ENCODE measurements around the gene MAGEF1. TPM values are rescaled to one million over a fixed set of nuclear protein-coding genes. Genes with fewer than 3 reads are reported as not detected.

Gene MAGEF1
- total RNA-seq, 1 donor from 2014 or later = 29.4 TPM

DNA sequence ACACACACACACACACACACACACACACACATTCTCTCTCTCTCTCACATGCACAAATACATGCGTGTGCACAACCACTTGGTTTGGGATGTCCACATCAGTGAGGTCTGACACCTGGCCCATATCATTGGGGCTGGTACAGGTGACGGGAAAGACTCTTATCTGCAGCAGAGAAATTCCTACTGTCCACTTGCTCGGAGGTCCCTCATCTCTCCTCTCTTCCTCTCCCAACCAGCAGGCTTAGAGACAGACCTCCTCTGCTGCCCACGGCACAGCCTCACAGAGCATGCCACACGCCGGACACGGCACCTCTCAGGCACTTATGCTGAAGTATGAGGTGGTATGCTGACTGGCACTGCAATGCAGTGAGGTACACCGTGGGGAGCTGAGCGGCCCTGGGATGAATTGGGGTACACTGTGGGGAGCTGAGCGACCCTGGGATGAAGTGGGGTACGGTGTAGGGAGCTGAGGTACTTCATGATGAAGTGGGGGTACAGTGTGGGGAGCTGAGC lies 41.7 kb downstream of the MAGEF1 start:
- DNase-seq (ENCODE audit: low spot score) = no peak

DNA sequence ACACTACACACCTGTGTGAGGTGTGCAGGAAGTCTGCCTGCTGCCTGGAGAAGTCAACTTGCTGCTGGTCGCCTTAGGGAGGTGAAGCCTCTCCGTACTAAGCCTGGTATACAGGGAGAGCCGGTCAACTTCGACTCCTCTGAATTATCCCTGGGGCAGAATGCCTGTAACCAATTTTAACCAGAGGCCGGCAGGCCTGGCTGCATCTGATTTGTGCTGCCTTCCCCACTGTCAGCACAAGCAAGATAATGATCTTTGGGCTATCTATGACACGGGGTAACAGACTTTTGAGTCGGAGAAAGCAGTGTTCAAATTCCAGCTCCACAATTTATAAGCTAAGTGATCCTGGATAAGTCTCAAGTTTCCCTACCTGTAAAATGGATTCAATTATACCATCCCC lies 42.3 kb downstream of the MAGEF1 start:
- DNase-seq (ENCODE audit: low spot score) = no peak

DNA sequence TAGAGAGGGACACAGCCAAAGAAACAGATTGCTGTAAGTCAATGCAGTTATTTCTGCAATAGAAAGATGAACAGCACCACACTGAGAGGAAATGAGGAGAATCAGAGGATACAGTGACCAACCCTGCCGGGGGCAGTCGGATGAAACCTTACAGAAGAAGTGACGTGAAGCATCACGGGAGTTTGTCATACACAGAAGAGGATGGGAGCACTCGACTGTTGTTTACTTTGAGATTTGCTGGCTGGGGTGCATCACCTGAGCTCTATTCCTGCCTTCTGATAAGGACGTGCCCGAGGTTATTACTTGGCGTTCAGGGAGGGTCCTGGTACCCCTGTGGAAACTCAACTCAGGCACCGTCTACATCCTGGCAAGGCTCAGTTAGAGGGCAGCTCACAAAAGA lies 45.4 kb downstream of the MAGEF1 start:
- no peak for DNase-seq (ENCODE audit: low spot score)

DNA sequence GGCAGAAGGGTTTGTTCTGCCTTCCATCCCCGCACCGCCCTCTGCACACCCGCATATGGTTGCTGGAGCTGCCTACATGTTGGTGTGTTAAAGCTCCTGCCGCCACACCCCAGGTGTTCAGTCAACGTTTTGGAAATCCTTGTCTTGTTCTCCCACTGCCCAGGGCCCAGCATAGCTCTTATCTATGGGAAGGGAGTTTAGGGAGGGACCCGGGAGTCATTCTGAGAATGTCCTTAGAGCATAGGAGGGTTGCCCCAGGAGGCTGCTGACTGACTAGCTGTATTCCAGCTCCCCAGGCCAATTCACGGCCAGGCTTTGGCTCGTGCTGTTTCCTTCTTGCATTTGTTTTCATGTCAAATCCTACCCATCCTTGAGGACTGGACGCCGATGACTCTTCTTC lies 46.8 kb downstream of the MAGEF1 start:
- DNase-seq (ENCODE audit: low spot score) = no peak

DNA sequence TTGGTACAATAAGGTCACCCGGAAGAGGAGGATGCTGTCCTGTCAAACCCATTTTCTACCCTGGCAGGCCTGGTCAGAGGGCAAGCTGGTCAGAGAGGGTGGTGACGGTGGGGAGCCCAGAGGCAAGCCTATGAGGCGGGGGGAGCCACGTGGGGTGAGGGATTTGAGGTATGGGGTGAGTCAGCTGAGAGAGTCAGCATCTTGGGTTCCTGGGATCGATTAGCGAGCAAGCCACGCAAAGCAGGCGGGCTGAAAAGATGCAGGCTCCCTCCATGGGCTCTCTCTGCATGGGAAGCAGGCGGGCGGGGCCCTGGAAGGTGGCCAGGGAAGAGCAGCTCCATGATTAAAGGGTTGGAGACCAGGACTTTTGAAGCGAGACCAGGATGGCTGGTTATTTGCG lies 48.1 kb downstream of the MAGEF1 start:
- peak; percentile 59 for DNase-seq (ENCODE audit: low spot score)

DNA sequence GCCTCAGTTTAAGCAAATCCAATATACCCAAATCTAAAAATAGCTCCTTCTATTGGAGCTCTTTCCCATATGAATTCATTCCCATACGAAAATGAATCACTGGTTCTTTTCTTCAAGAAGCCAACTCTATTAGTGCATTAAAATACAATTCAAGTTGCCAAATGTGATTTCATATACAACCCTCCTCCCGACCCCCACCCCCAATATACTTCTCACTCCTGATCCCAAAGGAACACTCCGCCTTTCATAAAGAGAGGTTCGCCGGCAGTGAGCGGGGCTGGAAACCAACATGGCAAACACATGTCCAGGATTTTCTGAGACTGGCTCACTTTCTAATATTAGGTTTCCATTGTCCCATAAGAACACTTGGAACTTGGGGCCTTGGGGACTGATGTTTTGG lies 48.5 kb downstream of the MAGEF1 start:
- DNase-seq (ENCODE audit: low spot score) = no peak

DNA sequence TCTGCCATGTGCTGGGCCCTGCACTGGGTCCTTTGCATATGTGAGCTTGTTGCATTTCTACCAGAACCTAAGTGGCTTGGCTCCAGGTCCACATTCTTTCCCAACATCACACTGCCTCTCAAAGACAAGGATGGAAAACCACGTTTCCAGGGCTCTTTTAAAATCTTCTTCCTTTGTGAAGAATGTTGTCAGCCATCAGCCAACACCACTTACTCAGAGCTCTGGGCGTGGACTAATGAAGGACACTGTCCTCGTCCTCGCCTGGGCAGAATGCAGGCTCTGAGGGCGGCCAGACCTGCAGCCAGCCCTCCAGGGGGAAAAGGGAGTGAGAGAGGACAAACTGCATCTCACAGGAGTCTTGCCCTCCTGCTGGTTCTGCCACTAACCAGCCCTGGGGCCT lies 49.7 kb downstream of the MAGEF1 start:
- peak; percentile 63 for DNase-seq (ENCODE audit: low spot score)

DNA sequence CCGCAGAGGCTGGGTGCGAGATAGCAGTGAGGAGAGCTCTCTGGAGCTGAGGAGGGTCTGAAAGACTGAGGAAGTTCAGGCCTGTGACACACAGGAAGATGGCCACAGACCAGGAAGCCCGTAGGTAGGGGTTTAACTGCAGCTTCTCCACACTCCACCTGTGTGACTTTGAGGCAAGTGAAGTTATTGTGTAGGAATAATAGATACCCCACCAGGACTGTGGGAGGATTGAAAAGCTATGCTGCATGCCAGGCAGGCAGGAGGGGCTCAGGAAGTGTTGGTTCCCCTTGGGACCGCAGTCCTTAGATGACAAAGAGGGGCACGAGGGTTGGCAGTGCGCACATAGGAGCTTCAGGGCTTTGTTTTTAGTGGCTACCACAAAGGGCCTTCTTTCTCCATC lies 50.9 kb downstream of the MAGEF1 start:
- no peak for DNase-seq (ENCODE audit: low spot score)

Other genes with a start within 250 kb of the MAGEF1 start
- gene EPHB3, start 150.3 kb downstream of the MAGEF1 start, total RNA-seq (ENCODE audit: insufficient read depth, low replicate concordance) = 40.0 TPM
- gene VPS8, start 100.1 kb upstream of the MAGEF1 start, total RNA-seq (ENCODE audit: insufficient read depth, low replicate concordance) = 75.6 TPM

All from umbilical cord (tissue), 2 donors.